ENCODE data around the gene NDUFB8. TPM values are rescaled to one million over a fixed set of nuclear protein-coding genes. Genes with fewer than 3 reads are reported as not detected.

The NDUFB8 gene
- total and polyA plus RNA-seq, 9 donors: 99.4 to 262 (median 150) TPM

GRCh38 chr10:100506596-100507356, 22.9 kb downstream of the NDUFB8 start:
- no peak for DNase-seq
- Histone ChIP-seq H3K36me3 (no peaks in the 10 kb centered on the region), H3K9me3 (no peaks in the 10 kb centered on the region), H3K4me1 (ENCODE audit: insufficient read depth) (no peaks in the 10 kb centered on the region), H3K4me3 (no peak overlapping the region), H3K27ac (no peak overlapping the region), H3K27me3 (no peaks in the 10 kb centered on the region)
- TF ChIP-seq, protein P1, sequence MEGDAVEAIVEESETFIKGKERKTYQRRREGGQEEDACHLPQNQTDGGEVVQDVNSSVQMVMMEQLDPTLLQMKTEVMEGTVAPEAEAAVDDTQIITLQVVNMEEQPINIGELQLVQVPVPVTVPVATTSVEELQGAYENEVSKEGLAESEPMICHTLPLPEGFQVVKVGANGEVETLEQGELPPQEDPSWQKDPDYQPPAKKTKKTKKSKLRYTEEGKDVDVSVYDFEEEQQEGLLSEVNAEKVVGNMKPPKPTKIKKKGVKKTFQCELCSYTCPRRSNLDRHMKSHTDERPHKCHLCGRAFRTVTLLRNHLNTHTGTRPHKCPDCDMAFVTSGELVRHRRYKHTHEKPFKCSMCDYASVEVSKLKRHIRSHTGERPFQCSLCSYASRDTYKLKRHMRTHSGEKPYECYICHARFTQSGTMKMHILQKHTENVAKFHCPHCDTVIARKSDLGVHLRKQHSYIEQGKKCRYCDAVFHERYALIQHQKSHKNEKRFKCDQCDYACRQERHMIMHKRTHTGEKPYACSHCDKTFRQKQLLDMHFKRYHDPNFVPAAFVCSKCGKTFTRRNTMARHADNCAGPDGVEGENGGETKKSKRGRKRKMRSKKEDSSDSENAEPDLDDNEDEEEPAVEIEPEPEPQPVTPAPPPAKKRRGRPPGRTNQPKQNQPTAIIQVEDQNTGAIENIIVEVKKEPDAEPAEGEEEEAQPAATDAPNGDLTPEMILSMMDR (IDR thresholded peaks at IDR 0.05): no peak
- TF ChIP-seq POLR2A (IDR thresholded peaks at IDR 0.05) (no peak), EP300 (IDR thresholded peaks at IDR 0.05) (no peak)
- intact Hi-C loops (cut with DNase I): no loop called here
- 91 to 98% (median 95%) methylated on average over 5 of the region's 5 CpGs for WGBS, 3 donors

- TF ChIP-seq, protein P1 (IDR thresholded peaks at IDR 0.05): no peak
- no peak for TF ChIP-seq POLR2A (IDR thresholded peaks at IDR 0.05)
- TF ChIP-seq EP300 (IDR thresholded peaks at IDR 0.05): no peak
- Histone ChIP-seq H3K4me1 (ENCODE audit: insufficient read depth) (no peaks in the 10 kb centered on the region), H3K27ac (no peak overlapping the region), H3K36me3 (no peaks in the 10 kb centered on the region), H3K9me3 (no peaks in the 10 kb centered on the region), H3K27me3 (no peaks in the 10 kb centered on the region), H3K4me3 (no peak overlapping the region)
- intact Hi-C loops (cut with DNase I): no loop called here
- 95 to 98% (median 95%) methylated on average over 2 of the region's 2 CpGs for WGBS, 3 donors
- no peak for DNase-seq
Measured at GRCh38 chr10:100505164-100505563, 24.5 kb downstream of the NDUFB8 start.

GRCh38 chr10:100504096-100504495, 25.6 kb downstream of the NDUFB8 start:
- 34 to 43% (median 39%) methylated on average over 5 of the region's 5 CpGs for WGBS, 3 donors
- intact Hi-C loops (cut with DNase I): no loop called here
- H3K36me3 ChIP-seq: no peaks in the 10 kb centered on the region
- no peak for DNase-seq
- H3K9me3 ChIP-seq: no peaks in the 10 kb centered on the region
- no peak for TF ChIP-seq POLR2A (IDR thresholded peaks at IDR 0.05)
- TF ChIP-seq, protein P1 (IDR thresholded peaks at IDR 0.05): no peak
- TF ChIP-seq EP300 (IDR thresholded peaks at IDR 0.05): no peak
- no peaks in the 10 kb centered on the region for H3K27me3 ChIP-seq
- no peak overlapping the region for H3K4me3 ChIP-seq
- no peak overlapping the region for H3K27ac ChIP-seq
- H3K4me1 ChIP-seq (ENCODE audit: insufficient read depth): no peaks in the 10 kb centered on the region

- no peaks in the 10 kb centered on the region for H3K9me3 ChIP-seq
- no peak for DNase-seq
- H3K27ac ChIP-seq: no peak overlapping the region
- H3K27me3 ChIP-seq: no peaks in the 10 kb centered on the region
- no peak overlapping the region for H3K4me3 ChIP-seq
- intact Hi-C loops (cut with DNase I): no loop called here
- no peak for TF ChIP-seq POLR2A (IDR thresholded peaks at IDR 0.05)
- TF ChIP-seq, protein P1 (IDR thresholded peaks at IDR 0.05): no peak
- WGBS, 3 donors: 80 to 95% (median 89%) methylated on average over 1 of the region's 1 CpG
- H3K4me1 ChIP-seq (ENCODE audit: insufficient read depth): no peaks in the 10 kb centered on the region
- no peaks in the 10 kb centered on the region for H3K36me3 ChIP-seq
Measured at GRCh38 chr10:100502926-100503494, 26.7 kb downstream of the NDUFB8 start.
